GM21619 (cell line): ENCODE results near the gene IFI27L2.
A peak's percentile ranks its signal among the peaks of the same experiment; 100 is the strongest.

Source experiments
- ATAC-seq: cut with Tn5 transposase; IDR thresholded peaks from one replicate; pipeline ENCODE4 v1.9.1; 2021; ENCODE audit not compliant: unreplicated experiment

The IFI27L2 gene

DNA sequence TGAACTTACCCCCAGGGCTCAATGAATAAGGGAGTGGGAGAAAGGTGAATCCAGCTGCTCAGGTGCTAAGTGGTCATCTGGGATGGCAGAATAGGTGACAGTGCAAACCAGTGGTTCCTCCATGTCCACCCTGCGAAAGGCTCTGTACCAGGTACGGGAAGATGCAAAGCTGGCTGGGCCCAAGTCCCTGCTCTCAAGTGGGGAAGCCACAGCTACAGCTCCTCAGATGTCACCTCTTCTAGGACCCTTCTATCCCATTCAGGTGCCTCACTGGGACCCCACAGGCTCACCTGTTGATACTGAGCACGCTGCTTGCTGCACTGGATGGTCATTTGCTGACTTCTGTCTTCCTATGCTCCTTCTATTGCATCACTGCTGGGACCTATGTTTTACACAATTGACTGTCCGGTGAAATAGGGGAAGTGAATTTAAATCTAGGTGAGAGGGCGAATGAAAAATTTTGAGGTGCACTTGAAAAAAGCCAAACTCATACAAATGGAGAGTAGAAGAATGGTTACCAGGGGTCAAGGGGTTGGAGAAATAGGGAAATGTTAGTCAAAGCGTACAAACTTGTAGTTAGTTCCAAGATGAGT is 24.4 kb upstream of the IFI27L2 start:
- ATAC-seq: no peak

DNA sequence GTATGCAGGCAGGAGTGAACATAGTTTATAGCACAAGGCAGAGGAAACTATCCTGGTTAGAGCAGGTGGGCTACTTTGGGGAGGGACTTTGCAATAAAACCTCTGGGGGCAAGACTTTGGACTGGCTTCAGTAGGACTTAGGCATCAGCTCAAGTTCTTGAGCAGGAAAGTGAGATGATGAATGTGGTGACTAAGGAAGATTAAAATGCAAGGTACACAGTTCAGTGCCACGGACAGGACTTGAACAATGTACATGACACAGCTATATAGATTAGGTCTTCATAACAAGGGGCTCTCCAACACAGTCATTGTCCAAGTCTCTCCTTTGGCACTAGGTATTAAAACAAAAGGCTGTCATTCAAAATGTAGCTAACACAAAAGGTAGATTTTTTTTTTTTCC is 23.3 kb upstream of the IFI27L2 start:
- no peak for ATAC-seq

GRCh38 chr14:94145902-94146527 is 16.6 kb upstream of the IFI27L2 start:
- no peak for ATAC-seq

DNA sequence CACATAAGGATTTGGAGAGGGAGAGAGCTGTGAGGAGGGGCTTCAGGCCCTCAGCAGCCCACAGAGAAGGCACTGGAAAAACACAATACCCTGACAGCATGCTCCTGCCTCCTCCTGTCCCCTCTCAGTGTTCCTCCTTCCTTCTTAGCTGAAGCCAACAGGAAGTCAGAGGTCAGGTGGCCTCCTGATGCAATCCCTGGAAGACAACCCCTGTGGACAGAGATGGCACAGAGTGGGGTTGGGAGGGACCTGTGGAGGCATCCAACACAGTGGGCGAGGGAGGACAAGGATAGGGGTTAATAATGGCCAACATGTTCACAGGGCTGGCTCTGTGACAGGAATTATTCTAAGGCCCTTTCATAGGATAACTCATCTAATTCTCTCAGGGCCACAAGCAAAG is 15.4 kb upstream of the IFI27L2 start:
- no peak for ATAC-seq

DNA sequence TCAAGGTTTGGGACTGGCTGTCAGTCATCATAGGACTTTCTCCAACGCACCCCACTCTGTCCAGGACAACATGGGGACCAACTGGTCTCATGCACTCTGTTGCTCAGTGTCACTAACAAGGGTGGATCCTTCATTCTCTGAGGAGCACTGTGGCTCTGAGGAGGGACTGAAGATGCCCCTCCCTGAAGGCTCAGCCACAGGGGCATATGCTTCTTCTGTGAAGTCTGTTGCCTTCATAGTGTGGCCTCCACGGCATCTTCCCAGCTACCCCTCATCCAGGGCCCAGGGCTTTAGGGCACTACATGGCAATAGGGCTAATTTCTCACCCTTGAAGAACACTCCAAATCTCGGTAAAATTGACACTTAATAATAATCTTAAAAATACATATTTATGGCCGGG is 14.3 kb upstream of the IFI27L2 start:
- no peak for ATAC-seq

DNA sequence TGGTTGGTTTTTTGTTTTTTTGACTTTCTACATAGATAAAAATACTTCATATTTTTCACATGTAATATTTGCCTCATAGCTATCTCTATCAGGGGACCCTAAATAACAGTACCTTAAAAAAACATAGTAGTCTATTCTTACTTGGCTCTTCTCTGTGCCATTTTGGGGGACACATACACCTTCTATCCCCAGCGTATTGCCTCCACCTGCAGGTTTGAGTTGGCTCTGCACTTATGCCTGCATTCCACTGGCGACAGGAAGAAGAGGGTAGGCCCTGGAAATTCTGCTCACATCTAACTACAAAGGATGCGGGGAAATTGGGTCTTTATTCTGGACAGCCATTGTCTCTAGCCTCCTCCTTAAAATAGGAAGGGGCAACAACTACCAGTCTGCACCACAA is 13.8 kb upstream of the IFI27L2 start:
- no peak for ATAC-seq

DNA sequence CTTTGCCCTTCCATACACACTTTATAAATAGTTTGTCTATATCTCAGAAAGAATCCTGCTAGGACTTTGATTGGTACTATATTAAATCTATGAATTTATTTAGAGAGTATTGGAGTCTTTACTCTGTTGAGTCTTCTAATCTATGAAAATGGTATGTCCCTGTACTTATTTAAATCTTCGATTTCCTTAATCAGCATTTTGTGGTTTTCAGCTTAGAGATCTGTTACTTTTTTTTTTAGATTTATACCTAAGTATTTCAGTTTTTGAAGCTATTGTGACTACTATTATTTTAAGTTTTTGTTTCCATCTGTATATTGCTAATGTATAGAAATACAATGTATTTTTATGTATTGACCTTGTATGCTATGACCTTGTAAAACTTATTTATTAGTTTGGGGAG is 13.4 kb upstream of the IFI27L2 start:
- no peak for ATAC-seq

- no peak for ATAC-seq
Measured at GRCh38 chr14:94142247-94142646, 12.8 kb upstream of the IFI27L2 start.

DNA sequence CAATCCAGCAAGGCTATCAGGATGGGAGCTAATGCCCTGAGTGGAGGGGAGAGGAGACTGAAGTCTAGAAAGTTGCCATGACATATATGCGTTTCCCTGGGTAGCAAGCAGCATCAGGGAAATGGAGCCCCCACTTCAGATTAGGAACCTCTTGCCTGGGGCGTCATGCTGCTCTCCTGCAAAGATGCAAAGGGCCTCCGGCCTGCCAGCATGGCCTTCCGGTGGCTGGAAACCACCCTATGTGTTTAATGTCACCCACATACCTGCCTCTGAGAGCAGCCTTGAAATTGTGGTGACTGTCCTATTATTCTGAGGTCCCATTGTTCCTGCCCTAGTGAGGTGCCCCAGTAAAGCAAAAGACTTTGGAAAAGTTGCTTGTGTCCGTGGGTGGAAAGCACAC is 10.0 kb upstream of the IFI27L2 start:
- ATAC-seq: no peak

DNA sequence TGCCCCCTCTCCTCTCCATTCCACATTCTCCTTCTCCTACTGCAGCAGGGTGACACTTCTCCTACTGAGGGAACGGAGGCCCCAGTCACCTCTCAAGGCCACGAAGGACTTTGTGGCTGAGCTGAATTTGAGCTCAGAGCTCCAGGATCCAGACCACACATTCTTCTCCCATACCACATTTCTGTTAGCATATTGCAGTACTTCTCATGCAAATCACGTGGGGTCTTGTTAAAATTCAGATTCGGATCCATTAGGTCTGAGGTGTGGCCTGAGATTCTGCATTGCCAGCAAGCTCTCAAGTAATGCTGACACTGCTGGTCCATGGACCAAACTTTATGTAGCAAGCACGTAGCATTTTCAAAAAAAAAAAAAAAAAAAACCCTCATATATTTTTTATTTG is 9.6 kb upstream of the IFI27L2 start:
- no peak for ATAC-seq

GRCh38 chr14:94138251-94138650 is 8.8 kb upstream of the IFI27L2 start:
- ATAC-seq: no peak

GRCh38 chr14:94136575-94137331 is 7.3 kb upstream of the IFI27L2 start:
- peak; percentile 82 for ATAC-seq

DNA sequence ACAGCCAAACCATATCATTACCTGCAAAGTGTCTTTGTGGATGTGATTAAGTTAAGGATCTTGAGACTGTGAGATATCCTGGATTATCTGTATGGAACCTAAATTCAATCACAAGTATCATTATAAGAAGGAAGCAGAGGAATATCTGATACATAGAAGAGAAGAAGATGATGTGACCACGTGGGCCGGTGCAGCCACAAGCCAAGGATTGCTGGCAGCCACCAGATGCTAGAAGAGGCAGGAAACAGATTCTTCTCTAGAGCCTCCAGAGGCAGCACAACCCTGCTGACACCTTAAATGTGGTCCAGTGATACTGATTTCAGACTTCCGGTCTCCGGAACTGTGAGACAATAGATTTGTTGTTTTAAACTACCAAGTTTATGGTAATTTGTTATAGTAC is 6.1 kb upstream of the IFI27L2 start:
- ATAC-seq: no peak

- no peak for ATAC-seq
Measured at GRCh38 chr14:94132285-94132887, 3.0 kb upstream of the IFI27L2 start.

GRCh38 chr14:94129758-94130414 is 482 bp upstream of the IFI27L2 start:
- no peak for ATAC-seq

DNA sequence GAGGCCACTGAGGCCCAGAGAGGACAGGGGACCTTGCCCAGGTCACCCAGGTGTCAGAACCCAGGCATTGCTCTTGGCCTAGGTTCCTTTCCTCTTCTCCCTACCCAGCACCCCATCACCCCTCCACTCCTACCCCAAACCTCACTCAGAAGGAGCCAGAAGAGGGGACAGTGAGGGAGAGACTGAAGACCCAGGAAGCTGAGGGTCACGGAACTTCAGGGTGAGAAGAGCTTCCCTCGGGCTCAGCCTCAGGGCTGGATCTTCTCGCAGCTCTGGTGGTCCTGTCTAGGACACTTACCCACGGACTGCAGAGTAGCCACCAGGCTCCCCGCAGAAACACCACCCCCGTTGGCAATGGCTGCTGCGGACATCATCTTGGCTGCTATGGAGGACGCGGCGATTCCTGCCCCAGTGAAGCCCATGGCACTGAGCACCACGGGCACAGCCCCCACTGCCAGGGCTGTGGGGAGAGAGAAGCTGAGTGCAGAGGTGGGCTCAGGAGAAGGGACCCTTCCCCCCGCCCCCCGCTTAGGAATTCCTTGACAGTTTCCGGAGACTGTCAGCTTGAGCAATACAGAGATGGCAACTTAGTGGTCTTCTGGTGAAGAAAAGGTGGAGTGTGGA is 1.1 kb downstream of the IFI27L2 start:
- no peak for ATAC-seq

DNA sequence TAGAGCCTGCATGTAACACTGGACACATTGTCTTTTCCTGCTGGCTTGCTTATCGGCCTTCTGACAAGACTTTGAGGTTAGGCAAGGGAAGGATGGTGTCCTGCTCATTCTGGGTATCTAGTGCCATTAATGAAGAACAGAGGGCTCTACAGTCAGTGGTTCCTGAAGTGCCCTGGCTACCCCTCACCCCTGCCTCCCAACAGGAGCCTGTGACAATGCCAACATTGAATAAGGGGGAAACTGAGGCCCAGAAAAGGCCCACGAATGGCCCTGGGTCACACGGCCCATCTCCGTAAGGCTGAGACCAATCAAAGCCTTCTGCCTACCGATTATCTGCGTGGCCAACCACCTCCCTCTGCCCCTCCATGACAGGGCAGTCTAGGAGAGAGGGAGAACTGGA is 2.1 kb downstream of the IFI27L2 start:
- ATAC-seq: no peak

DNA sequence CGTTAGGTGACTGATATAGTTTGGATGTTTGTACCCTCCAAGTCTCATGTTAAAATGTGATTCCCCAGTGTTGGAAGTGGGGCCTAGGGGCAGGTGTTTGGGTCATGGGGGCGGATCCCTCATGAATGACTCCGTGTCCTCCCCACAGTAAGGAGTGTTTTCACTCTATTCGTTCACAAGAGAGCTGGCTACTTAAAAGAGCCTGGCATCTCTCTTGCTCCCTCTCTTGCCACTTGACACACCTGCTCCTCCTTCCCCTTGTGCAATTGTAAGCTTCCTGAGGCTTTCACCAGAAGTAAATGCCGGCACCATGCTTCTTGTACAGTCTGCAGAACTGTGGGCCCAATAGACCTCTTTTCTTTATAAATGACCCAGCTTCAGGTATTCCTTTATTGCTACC is 2.6 kb downstream of the IFI27L2 start:
- no peak for ATAC-seq

DNA sequence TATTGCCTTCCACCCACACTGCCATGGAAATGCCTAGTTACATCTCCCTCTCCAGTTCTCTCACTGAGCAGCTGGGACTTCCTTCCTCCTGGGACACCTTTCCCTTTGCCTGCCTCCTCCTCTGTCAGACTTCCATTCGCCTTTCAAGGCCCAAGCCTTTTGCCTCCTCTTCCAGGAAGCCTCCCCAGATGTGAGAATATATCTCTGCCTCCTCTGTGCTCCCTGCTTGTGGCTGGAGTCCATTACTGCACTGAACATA is 3.1 kb downstream of the IFI27L2 start:
- ATAC-seq: no peak

DNA sequence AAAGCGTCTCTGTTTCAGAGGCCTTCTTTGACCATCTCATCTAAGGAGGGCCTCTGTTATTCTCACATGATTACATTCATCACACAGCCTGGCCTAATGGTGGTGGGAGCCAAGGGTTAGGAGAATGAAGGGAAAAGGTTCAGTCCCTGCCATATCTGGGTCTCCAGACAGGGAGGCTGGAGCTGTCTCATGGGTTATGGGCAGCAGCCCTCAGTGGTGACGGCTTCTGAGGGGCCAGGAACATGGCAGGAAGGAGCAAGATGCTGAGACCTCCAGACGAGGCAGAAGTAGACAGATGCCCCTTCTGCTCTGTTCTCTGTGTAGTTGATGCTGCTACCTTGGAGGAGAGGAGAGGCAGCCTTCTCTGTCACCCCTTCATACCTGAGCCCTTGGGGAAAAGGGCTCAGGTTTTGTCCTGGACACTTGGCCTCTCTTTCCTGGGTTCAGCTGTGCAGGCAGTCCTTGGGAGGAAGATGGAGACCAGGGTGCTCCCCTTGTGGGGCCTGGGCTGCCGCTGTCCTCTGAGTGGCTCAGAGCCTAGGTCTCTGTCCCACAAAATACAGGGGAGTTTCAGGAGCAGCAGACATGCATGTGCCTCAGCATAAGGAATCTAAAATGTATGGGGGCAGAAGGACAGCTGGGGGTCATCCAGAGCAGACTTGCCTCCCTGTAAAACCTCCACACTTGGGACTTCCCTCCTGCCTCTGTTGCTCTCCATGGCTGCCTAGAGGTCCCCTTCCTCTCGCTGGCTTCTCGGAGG is 3.6 kb downstream of the IFI27L2 start:
- ATAC-seq: no peak
